ENCODE data around the gene RNF11.

DNA sequence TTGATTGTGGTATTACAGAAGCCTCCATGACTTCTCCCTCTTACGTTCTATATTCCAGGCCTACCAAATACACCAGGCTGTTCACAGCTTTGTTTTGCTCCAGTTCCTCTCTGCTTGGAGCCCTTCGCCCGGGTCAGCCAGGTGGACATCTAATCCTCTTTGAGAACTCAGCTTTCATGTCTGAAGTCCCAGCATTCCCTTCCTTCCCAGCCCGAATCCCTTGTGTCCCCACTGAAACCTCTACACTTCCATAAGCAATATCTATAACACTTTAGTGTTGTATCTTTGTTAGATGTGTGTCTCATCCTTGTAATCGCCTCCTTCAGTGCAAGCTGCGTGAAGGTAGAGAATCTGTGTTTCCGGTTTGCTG lies 1.9 kb downstream of the RNF11 start:
- TF ChIP-seq REST (IDR thresholded peaks at IDR 0.05; ENCODE audit: insufficient read depth in 1 of 2, low read depth in 2 of 2, low read length in 2 of 2) (no peak), TAF1 (IDR thresholded peaks at IDR 0.05; ENCODE audit: borderline replicate concordance, insufficient read depth, low read length) (no peak), POLR2AphosphoS5 (IDR thresholded peaks at IDR 0.05; ENCODE audit: low read depth, low read length) (no peak), SIN3A (IDR thresholded peaks at IDR 0.05; ENCODE audit: borderline replicate concordance, insufficient read depth, low read length) (no peak)

Measured in PFSK-1 (cell line).